Activated CD4-positive, alpha-beta T cell treated with anti-CD3 and anti-CD28 coated beads for 24 hours (primary cell): ENCODE data around the gene MIOX.

Experiments used
- DNase-seq, 2 donors: peaks; one replicate each; pipeline ENCODE4 v3.0.0-alpha.2; 2020; ENCODE audit warnings: low read depth in 2 of 2

Gene MIOX

GRCh38 chr22:50486561-50487289 is at the start of gene MIOX:
Gene MIOX, plus strand, starts transcription at chr22:50486859. Its CDS starts 39 bp downstream, at chr22:50486898.
- DNase-seq, result no peak

DNA sequence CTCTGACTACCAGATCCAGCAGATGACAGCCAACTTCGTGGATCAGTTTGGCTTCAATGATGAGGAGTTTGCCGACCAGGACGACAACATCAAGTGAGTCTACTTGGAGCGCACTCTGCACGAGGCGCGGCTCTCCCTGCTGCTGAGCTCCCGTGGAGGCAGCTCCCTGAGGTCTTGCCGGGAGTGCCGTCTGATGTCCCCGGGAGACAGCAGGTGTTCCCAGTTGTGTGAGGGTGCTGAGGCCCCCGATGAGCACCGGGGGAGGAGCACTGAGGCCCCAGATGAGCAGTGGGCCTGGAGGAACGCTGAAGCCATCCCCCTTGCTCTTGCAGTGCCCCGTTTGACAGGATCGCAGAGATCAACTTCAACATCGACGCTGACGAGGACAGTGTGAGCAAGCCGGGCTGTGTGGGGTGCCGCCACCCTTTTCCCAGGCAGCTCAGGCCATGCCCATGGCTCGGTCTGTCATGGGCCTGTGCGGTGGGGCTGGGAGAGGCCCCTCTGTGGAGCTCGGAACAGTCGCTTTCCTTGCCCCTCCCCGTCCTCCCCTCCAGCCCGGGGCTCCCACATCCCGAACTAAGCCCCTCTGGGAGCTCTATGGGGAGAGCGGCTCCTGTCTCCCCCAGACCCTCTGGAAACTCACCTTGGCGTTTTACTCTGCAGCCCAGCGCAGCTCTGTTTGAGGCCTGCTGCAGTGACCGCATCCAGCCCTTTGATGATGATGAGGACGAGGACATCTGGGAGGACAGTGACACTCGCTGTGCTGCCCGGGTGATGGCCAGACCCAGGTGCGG is 49.0 kb upstream of the MIOX start:
- DNase-seq, result no peak

- no peak for DNase-seq
These were observed 48.1 kb upstream of the MIOX start for GRCh38 chr22:50438305-50439275.

- DNase-seq, result no peak
These were observed 47.3 kb upstream of the MIOX start for GRCh38 chr22:50439314-50439870.

GRCh38 chr22:50439871-50440331 is 46.8 kb upstream of the MIOX start:
- no peak for DNase-seq

DNA sequence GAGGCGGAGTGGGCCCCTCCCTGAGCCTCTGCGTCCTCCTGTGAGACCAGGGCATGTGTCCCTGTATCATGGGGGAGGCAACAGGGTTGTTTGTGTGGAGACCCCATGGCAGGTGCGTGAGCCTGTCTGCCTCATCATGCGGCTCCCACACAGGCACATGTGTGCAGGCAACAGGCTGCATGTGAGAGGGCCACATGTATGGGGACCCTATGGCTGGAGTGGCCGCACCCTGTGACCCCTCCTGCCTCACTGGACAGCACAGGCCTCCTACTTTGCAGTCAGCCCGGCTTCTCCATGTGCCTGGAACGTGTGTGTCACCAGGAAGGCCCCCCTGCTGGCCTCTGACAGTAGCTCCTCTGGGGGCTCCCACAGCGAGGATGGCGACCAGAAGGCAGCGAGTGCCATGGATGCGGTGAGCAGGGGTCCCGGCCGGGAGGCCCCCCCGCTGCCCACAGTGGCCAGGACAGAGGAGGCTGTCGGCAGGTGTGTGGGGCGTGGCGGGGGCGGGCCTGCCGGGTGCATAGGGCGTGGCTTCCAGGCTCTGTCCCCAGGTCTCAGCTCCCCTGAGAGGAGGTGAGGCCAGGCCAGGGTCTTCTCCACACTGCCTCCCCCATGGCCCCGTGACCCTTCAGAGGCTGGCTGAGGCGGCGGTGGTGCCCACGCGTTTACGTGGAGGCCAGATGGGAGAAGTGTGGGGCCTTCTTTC is 46.0 kb upstream of the MIOX start:
- DNase-seq, result no peak

DNA sequence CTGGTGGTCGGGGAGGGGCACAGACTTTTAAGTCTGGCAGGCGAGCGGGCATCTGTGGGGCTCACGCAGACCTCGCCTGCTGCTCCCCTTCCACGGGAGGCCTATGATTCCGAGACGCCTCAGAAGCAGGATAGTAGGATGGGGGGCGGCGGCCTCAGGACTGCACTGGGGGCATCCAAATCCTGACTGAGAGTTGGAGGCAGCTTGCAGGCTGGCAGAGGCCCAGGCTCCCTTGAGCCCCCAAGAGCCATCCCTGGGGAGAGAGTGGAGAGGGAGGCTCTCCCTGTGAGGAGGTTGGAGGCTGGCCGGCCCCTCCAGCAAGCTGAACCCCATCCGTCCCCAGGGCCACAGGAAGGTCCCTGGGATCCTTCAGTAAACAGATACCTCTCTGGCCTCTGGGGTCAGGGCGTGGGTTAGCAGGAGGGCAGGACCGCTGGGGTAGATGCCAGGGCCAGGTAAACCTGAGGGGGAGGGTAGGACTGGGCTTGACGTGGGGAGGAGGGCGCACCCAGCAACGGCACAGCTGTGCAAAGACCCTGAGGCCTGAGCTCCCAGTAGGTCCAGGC is 45.1 kb upstream of the MIOX start:
- DNase-seq, result no peak

DNA sequence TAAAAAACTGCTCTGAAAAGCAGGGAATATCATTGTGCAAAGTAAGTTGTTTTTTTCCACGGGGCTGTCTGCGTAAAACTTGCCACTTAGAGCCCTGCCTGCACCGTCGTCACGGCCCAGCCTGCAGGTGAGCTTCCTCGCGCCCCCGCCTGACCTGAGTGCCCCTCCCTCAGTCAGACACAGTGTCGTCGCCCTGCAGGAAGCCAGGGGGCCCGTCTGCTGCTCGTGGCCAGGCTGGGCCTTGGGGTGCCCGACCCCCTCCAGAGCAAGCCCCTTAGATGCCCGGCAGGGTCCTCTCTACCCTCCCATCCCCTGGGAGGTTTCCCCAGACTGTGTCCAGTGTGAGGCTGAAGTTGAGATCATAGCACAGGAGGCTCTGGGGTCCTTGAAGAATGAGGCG is 43.5 kb upstream of the MIOX start:
- DNase-seq, result no peak

DNA sequence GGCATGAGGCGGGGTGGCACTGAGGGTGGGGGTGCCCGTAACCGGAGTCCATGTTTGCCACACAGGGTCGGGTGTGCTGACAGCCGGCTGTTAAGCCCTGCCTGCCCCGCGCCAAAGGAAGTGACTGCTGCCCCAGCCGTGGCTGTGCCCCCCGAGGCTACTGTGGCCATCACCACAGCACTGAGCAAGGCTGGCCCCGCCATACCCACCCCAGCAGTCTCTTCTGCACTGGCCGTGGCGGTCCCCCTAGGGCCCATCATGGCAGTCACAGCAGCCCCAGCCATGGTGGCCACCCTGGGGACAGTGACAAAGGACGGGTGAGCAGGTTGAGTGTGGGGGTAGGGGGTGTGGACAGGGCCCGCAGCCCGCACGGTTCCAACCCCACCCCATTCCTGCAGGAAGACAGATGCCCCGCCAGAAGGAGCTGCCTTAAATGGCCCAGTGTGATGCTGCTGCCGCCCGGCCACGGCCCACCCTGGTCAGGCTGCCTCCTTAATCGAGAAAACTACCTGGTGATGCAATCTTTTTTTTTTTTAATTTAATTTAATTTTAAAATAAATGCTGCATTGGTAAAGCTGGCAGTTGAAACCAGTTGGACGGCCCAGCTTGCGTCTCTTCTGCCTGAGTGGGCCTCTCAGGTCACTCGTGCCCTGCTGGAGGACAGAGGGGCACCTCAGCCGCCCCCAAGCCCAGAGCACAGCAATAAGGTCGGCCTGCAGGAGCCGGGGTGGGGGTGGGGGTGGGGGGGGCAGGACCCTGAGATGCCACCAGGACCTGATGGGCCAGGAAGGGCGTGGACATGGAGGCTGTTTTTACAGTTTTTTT is 42.6 kb upstream of the MIOX start:
- DNase-seq, result no peak

- no peak for DNase-seq
These were observed 42.0 kb upstream of the MIOX start for GRCh38 chr22:50444663-50445062.

GRCh38 chr22:50445071-50445879 is 41.4 kb upstream of the MIOX start:
- no peak for DNase-seq

- no peak for DNase-seq
These were observed 40.6 kb upstream of the MIOX start for GRCh38 chr22:50445880-50446707.

DNA sequence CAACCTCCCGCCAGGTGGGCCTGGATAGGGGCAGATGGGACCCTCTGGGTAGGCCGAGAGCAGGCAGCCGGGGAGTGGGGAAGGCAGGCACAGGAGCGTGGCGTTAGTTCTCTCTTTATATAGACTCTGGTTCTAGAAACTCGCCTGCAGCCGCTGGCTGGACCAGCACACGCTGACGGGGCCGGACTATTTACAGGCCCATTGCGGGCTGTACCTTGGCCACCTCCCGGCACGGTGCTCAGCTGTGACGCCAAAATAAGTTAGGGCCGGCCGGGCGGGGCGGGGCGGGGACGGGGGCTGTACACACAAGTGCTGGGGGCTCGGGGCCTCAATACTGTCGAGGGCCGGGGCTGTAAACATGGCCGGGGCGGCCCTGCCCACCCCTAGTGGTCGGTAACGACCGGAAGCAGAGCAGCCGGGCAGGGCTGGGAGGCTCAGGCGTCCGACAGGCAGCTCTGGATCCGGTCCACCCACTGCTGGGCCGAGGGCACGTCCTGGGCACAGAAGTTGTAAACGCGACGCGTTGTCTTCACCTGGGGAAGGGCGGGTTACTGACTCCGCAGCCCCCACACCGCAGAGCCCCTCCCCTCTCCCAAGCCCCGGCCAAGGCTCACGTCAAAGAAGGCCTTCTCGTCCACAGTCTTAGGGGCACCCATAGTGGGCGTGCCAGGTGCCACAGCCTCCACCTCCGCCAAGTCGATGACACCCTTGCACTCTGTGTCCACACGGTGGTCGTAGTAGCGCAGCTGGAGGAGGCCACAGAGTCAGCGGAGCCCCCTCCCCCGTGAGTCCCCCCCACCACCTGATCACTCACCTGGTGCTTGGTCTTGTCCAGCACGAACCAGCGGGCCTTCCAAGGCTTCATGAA is 39.7 kb upstream of the MIOX start:
- DNase-seq, result no peak

- no peak for DNase-seq
These were observed 38.8 kb upstream of the MIOX start for GRCh38 chr22:50447576-50448551.

DNA sequence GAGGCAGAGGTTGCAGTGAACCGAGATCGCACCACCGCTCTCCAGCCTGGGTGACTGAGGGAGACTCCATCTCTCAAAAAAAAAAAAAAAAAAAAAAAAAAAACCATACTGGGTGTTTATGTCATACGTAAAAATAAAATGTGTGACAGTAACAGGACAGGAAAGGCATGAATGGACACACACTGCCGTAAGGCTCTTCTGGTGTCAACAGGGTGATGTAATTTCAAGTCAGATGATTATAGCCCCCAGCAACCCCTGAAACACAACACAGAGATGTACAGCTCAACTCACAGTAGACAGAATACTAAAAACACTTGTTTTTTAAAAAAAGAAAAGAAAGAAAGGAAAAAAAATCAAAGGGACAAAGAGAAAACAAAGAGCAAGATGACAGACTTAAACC is 34.0 kb upstream of the MIOX start:
- no peak for DNase-seq

DNA sequence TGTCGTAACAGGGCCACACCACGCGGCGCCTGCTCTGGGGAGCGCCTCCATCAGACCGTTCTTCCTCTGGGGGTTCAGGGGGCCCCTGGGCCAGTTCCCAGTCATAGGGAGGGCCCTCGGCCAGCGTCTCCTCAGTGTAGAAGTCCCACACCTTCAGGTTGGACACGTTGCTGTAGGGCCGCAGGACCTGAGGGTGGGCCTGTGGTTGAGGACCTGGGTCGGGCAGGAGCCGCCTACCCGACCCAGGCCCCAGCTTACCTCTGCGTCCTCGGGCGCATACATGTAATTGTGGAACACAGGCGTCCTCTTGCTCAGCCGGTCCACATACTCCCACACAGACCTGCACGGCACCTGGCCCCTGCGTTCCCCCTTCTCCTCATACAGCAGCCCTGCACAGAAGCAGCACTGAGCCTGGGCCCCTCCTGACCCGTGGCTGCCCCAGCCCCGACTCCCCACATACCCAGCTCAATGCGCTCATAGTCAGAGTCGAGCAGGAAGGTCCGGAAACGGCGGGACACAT is 32.0 kb upstream of the MIOX start:
- no peak for DNase-seq
